Measurements from ENCODE around the gene ANK3. TPM values are rescaled to one million over a fixed set of nuclear protein-coding genes. Genes with fewer than 3 reads are reported as not detected.
A peak's percentile ranks its signal among the peaks of the same experiment; 100 is the strongest.

Gene ANK3
- polyA plus RNA-seq, 4 donors = 9.9 to 81.4 (median 35.5) TPM

DNA sequence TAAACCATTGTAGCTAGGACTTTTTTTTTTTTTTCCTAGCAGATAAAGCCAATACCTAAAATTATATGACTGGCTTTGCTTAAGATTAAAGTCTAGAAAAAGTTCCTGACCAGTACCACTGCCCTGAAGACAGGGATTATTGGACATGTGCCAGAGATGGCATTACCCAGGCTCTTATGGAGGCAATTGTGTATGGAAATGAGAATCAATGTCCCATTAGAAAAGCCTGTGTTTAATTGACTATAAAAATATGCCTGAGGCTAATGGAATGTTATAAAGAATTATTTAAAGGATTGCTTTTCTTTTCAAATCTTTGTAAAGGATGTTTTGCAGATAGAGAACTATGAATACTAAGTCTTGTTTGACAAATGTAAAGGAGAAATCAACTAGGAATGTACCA is 196.7 kb downstream of the ANK3 start:
- peaks cover 0 to 2% (median 0%) of the 10 kb centered on the region in 3 donors for H3K4me1 ChIP-seq (ENCODE audit: control insufficient read depth in 3 of 3, insufficient read depth in 2 of 3, low read depth in 1 of 3, low read length in 2 of 3)
- no peak for FAIRE-seq
- no peaks in the 10 kb centered on the region for H3K27me3 ChIP-seq (ENCODE audit: control insufficient read depth in 3 of 3, insufficient read depth in 3 of 3, low read length in 3 of 3)
- DNase-seq = no peak
- H3K9me3 ChIP-seq (ENCODE audit: control insufficient read depth in 2 of 2, insufficient read depth in 1 of 2, low read depth in 1 of 2, low read length in 1 of 2) = no peaks in the 10 kb centered on the region
- H3K36me3 ChIP-seq (ENCODE audit: control insufficient read depth in 3 of 3, insufficient read depth in 2 of 3, low read depth in 1 of 3, low read length in 3 of 3) = peaks cover 0 to 2% (median 0%) of the 10 kb centered on the region in 3 donors
- no peak overlapping the region for H3K27ac ChIP-seq (ENCODE audit: low read depth in 1 of 3, low read length in 2 of 3)
- H3K4me3 ChIP-seq (ENCODE audit: low read depth in 1 of 3, low read length in 3 of 3) = no peak overlapping the region

DNA sequence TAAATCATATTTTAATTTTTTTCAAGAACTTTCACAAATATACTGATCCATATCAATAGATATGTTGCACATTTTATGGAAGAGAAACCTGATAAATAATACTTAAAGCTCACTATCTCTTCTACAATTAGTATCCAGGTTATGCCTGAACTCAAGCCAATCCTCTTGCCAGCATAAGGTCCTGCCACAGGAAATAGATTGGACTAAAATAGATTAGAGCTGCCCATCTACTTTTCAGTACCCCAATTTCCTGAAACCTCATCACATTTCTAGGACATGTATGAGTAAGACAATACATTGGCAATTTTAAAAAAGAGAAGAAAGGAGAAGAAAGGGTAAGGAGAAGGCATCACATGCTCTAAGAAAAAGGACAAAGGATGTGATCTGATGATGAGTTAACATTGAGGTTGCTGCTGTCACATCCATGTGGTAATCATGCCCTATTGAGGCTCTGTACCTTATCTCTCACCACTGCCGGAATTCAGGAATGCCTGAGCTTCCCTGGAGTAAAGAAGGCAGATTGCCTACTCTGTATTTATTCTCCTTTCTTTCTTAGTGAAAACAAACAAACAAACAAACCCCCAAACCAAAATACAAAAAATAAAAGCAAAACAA is 199.7 kb downstream of the ANK3 start:
- WGBS, 3 donors = 88 to 95% (median 93%) methylated on average over 1 of the region's 1 CpG
- H3K4me1 ChIP-seq (ENCODE audit: control insufficient read depth in 3 of 3, insufficient read depth in 2 of 3, low read depth in 1 of 3, low read length in 2 of 3) = peaks cover 0 to 2% (median 0%) of the 10 kb centered on the region in 3 donors
- no peak for FAIRE-seq

DNA sequence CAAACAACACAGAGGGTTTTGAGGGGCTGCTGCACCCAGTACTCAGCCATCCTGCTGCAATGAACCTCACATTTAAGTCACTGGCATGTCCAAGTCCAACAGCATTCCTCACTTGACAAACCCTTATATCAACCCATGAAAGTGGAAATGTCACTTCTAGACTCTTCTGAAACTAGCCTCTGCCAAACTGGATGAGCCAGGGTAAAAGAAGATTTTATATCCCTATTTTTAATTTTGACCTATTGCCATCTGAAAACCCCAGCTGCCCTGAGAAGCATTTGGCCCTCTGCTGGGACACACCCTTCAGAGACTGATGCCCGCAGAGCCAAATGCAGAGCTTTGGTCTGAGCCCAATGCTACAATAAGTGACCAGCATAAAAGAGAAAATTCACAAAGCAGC is 201.1 kb downstream of the ANK3 start:
- Histone ChIP-seq H3K4me3 (ENCODE audit: low read depth in 1 of 3, low read length in 3 of 3) (no peak overlapping the region), H3K27ac (ENCODE audit: low read depth in 1 of 3, low read length in 2 of 3) (no peak overlapping the region), H3K36me3 (ENCODE audit: control insufficient read depth in 3 of 3, insufficient read depth in 2 of 3, low read depth in 1 of 3, low read length in 3 of 3) (peaks cover 0 to 3% (median 0%) of the 10 kb centered on the region in 3 donors), H3K4me1 (ENCODE audit: control insufficient read depth in 3 of 3, insufficient read depth in 2 of 3, low read depth in 1 of 3, low read length in 2 of 3) (peaks cover 0 to 2% (median 0%) of the 10 kb centered on the region in 3 donors), H3K9me3 (ENCODE audit: control insufficient read depth in 2 of 2, insufficient read depth in 1 of 2, low read depth in 1 of 2, low read length in 1 of 2) (no peaks in the 10 kb centered on the region), H3K27me3 (ENCODE audit: control insufficient read depth in 3 of 3, insufficient read depth in 3 of 3, low read length in 3 of 3) (no peaks in the 10 kb centered on the region)
- DNase-seq = no peak
- WGBS, 3 donors = 89 to 96% (median 94%) methylated on average over 1 of the region's 1 CpG
- no peak for FAIRE-seq

More for the DNA sequence above, 199.7 kb downstream of the ANK3 start:
- H3K36me3 ChIP-seq (ENCODE audit: control insufficient read depth in 3 of 3, insufficient read depth in 2 of 3, low read depth in 1 of 3, low read length in 3 of 3) = peaks cover 0 to 3% (median 0%) of the 10 kb centered on the region in 3 donors
- no peak overlapping the region for H3K4me3 ChIP-seq (ENCODE audit: low read depth in 1 of 3, low read length in 3 of 3)
- DNase-seq = no peak
- no peaks in the 10 kb centered on the region for H3K9me3 ChIP-seq (ENCODE audit: control insufficient read depth in 2 of 2, insufficient read depth in 1 of 2, low read depth in 1 of 2, low read length in 1 of 2)
- no peaks in the 10 kb centered on the region for H3K27me3 ChIP-seq (ENCODE audit: control insufficient read depth in 3 of 3, insufficient read depth in 3 of 3, low read length in 3 of 3)
- no peak overlapping the region for H3K27ac ChIP-seq (ENCODE audit: low read depth in 1 of 3, low read length in 2 of 3)

DNA sequence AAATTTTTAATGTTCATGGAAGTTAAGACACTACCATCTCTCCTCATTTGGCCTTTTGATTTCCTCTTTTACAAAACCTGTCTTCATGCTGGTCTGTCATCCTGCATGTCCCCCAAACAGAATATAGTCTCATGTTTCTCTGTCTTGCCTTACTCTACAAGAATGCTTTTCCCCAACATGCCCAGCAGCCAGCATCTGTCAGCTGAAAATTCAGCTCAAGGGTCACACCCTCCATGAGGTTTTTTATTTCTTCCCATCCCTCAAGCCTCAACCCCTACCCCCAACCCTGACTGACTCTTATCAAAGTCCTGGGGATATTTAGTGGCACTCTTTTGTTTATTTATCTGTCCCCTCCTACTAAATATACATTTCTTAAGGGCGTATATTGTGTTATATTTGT is 202.0 kb downstream of the ANK3 start:
- DNase-seq (no peak), FAIRE-seq (no peak)
- Histone ChIP-seq H3K4me3 (ENCODE audit: low read depth in 1 of 3, low read length in 3 of 3) (no peak overlapping the region), H3K9me3 (ENCODE audit: control insufficient read depth in 2 of 2, insufficient read depth in 1 of 2, low read depth in 1 of 2, low read length in 1 of 2) (no peaks in the 10 kb centered on the region), H3K36me3 (ENCODE audit: control insufficient read depth in 3 of 3, insufficient read depth in 2 of 3, low read depth in 1 of 3, low read length in 3 of 3) (peaks cover 0 to 3% (median 0%) of the 10 kb centered on the region in 3 donors), H3K4me1 (ENCODE audit: control insufficient read depth in 3 of 3, insufficient read depth in 2 of 3, low read depth in 1 of 3, low read length in 2 of 3) (peaks cover 0 to 2% (median 0%) of the 10 kb centered on the region in 3 donors), H3K27me3 (ENCODE audit: control insufficient read depth in 3 of 3, insufficient read depth in 3 of 3, low read length in 3 of 3) (no peaks in the 10 kb centered on the region), H3K27ac (ENCODE audit: low read depth in 1 of 3, low read length in 2 of 3) (no peak overlapping the region)
- 66 to 77% (median 70%) methylated on average over 1 of the region's 1 CpG for WGBS, 3 donors

DNA sequence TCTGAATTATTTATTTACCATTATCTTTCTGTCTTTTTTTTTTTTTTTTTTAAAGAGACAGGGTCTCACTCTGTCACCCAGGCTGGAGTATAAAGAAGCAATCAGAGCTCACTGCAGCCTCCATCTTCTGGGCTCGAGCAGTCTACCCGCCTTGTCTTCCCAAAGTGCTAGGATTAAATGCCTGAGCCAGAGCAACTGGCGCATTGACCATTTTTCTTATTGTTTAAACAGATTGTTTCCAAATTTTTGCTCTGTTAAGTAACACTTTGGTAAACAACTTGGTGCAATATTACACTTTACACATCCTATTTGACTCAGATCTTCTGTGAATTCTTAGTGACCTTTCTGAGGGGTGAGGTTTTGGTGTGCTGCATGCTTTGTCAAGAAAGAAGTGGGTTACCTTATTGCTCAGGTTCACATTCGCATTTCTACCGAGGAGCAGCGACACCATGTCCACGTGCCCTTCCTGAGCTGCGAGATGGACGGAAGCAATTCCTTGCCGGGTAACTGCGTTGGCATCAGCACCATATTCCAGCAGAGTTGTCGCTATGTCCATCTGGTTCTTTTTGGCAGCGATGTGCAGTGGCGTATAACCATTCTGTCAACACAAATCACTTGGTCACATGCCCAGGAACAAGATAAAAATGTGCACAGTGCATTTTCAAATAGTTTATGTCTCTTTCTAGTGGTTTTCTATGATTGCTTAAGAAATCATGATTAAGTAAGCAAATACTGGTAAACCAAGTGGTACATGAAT is 203.2 kb downstream of the ANK3 start:
- peaks cover 0 to 3% (median 0%) of the 10 kb centered on the region in 3 donors for H3K36me3 ChIP-seq (ENCODE audit: control insufficient read depth in 3 of 3, insufficient read depth in 2 of 3, low read depth in 1 of 3, low read length in 3 of 3)
- WGBS, 3 donors = 72 to 94% (median 91%) methylated on average over 14 of the region's 14 CpGs
- no peaks in the 10 kb centered on the region for H3K4me1 ChIP-seq (ENCODE audit: control insufficient read depth in 3 of 3, insufficient read depth in 2 of 3, low read depth in 1 of 3, low read length in 2 of 3)
- H3K9me3 ChIP-seq (ENCODE audit: control insufficient read depth in 2 of 2, insufficient read depth in 1 of 2, low read depth in 1 of 2, low read length in 1 of 2) = no peaks in the 10 kb centered on the region
- peak overlapping the region in 1 of 3 donors; percentile 34 for H3K27ac ChIP-seq (ENCODE audit: low read depth in 1 of 3, low read length in 2 of 3)
- FAIRE-seq (no peak), DNase-seq (no peak)
- H3K4me3 ChIP-seq (ENCODE audit: low read depth in 1 of 3, low read length in 3 of 3) = no peak overlapping the region
- H3K27me3 ChIP-seq (ENCODE audit: control insufficient read depth in 3 of 3, insufficient read depth in 3 of 3, low read length in 3 of 3) = no peaks in the 10 kb centered on the region

DNA sequence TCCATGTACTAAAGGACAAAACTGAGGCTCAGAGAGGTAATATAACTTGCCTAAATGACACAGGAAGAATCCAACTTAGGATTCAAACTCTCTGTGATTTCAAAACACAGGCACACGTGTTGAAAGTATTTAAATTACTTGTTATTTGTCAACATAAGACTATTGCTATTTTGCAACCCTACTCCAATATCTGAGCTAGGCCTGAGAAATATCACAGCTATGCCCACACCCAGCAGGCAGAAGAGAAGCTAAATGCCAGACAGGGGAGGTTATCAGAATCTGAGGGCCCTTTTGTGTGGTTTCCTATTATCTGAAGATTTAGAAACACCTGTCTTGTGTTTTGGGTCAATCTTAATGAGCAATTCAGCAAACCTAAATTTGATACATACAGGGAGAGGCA is 204.3 kb downstream of the ANK3 start:
- Histone ChIP-seq H3K9me3 (ENCODE audit: control insufficient read depth in 2 of 2, insufficient read depth in 1 of 2, low read depth in 1 of 2, low read length in 1 of 2) (no peaks in the 10 kb centered on the region), H3K36me3 (ENCODE audit: control insufficient read depth in 3 of 3, insufficient read depth in 2 of 3, low read depth in 1 of 3, low read length in 3 of 3) (peaks cover 0 to 8% (median 0%) of the 10 kb centered on the region in 3 donors), H3K27me3 (ENCODE audit: control insufficient read depth in 3 of 3, insufficient read depth in 3 of 3, low read length in 3 of 3) (no peaks in the 10 kb centered on the region), H3K4me1 (ENCODE audit: control insufficient read depth in 3 of 3, insufficient read depth in 2 of 3, low read depth in 1 of 3, low read length in 2 of 3) (no peaks in the 10 kb centered on the region), H3K4me3 (ENCODE audit: low read depth in 1 of 3, low read length in 3 of 3) (no peak overlapping the region), H3K27ac (ENCODE audit: low read depth in 1 of 3, low read length in 2 of 3) (no peak overlapping the region)
- no peak for FAIRE-seq
- no peak for DNase-seq
- 41 to 59% (median 50%) methylated on average over 1 of the region's 1 CpG for WGBS, 3 donors

DNA sequence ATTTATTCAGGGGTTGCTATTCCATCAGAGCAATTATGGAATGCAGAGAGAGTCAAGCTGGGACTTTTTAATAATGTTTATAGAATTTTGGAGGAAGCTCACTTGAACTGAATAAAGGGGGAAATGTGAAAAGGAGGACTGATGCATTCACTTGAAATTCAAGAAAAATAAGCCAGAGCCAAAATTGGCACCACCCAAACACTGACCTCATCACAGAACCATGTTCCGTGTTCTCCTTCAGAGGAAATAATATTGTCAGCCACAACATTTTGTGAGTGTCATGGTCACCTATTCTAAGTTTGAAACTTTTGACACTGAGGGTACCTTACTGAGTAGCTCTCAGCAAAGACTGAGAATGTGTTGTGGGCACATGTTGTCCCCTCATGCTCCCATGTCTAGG is 207.0 kb downstream of the ANK3 start:
- 51 to 90% (median 86%) methylated on average over 1 of the region's 1 CpG for WGBS, 3 donors
- no peaks in the 10 kb centered on the region for H3K9me3 ChIP-seq (ENCODE audit: control insufficient read depth in 2 of 2, insufficient read depth in 1 of 2, low read depth in 1 of 2, low read length in 1 of 2)
- DNase-seq (no peak), FAIRE-seq (no peak)
- peaks cover 0 to 8% (median 0%) of the 10 kb centered on the region in 3 donors for H3K36me3 ChIP-seq (ENCODE audit: control insufficient read depth in 3 of 3, insufficient read depth in 2 of 3, low read depth in 1 of 3, low read length in 3 of 3)
- H3K4me3 ChIP-seq (ENCODE audit: low read depth in 1 of 3, low read length in 3 of 3) = no peak overlapping the region
- no peak overlapping the region for H3K27ac ChIP-seq (ENCODE audit: low read depth in 1 of 3, low read length in 2 of 3)
- H3K4me1 ChIP-seq (ENCODE audit: control insufficient read depth in 3 of 3, insufficient read depth in 2 of 3, low read depth in 1 of 3, low read length in 2 of 3) = no peaks in the 10 kb centered on the region
- H3K27me3 ChIP-seq (ENCODE audit: control insufficient read depth in 3 of 3, insufficient read depth in 3 of 3, low read length in 3 of 3) = no peaks in the 10 kb centered on the region

DNA sequence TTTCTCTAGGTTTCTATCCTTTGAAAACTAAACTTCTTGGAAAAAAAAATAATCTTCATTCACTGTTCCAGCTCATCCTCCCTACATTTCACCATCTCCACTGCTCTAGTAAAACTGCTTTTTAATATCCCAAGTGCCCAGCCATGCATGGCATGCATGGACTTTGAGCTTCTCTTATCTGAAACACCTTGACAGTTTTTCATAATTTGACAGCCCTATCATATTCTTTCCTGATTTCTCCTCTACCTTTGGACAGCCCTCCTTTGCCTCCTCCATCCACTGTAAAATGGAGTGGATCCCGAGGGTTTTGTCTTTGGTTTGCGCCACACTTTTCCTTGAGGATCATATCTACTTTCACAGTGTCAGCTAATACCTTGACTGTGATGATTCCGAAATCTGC is 212.8 kb downstream of the ANK3 start:
- H3K27ac ChIP-seq (ENCODE audit: low read depth in 1 of 3, low read length in 2 of 3) = no peak overlapping the region
- peaks cover 0 to 12% (median 2%) of the 10 kb centered on the region in 3 donors for H3K4me1 ChIP-seq (ENCODE audit: control insufficient read depth in 3 of 3, insufficient read depth in 2 of 3, low read depth in 1 of 3, low read length in 2 of 3)
- no peak overlapping the region for H3K4me3 ChIP-seq (ENCODE audit: low read depth in 1 of 3, low read length in 3 of 3)
- 48 to 89% (median 61%) methylated on average over 3 of the region's 3 CpGs for WGBS, 3 donors
- H3K9me3 ChIP-seq (ENCODE audit: control insufficient read depth in 2 of 2, insufficient read depth in 1 of 2, low read depth in 1 of 2, low read length in 1 of 2) = no peaks in the 10 kb centered on the region
- FAIRE-seq = no peak
- DNase-seq = peak; percentile 68 to 81
- H3K27me3 ChIP-seq (ENCODE audit: control insufficient read depth in 3 of 3, insufficient read depth in 3 of 3, low read length in 3 of 3) = no peaks in the 10 kb centered on the region
- peaks cover 0 to 7% (median 0%) of the 10 kb centered on the region in 3 donors for H3K36me3 ChIP-seq (ENCODE audit: control insufficient read depth in 3 of 3, insufficient read depth in 2 of 3, low read depth in 1 of 3, low read length in 3 of 3)

All from small intestine (tissue), 7 donors.